GM19452 (cell line): Measurements from ENCODE around the gene TMPRSS12.
A peak's percentile ranks its signal among the peaks of the same experiment; 100 is the strongest.
"Not testable (repeated sequence)": the region's sequence is repeated elsewhere in the genome, so short reads cannot be mapped to it uniquely, and the experiment has no call there.

ENCODE experiments used
- ATAC-seq: cut with Tn5 transposase; IDR thresholded peaks from one replicate; pipeline ENCODE4 v1.9.1; 2021; ENCODE audit not compliant: unreplicated experiment

Gene TMPRSS12

DNA sequence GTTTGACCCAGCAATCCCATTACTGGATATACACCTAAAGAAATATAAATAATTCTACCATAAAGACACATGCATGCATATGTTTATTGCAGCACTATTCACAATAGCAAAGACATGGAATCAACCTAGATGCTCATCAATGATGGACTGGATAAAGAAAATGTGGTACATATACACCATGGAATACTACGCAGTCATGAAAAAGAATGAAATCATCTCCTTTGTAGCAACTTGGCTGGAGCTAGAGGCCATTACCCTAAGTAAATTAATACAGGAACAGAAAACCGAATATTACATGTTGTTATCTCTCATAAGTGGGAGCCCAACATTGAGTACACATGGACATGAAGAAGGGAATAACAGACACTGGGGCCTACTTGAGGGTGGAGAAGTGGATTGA, 13.0 kb downstream of the TMPRSS12 start:
- ATAC-seq, result not testable (repeated sequence)

DNA sequence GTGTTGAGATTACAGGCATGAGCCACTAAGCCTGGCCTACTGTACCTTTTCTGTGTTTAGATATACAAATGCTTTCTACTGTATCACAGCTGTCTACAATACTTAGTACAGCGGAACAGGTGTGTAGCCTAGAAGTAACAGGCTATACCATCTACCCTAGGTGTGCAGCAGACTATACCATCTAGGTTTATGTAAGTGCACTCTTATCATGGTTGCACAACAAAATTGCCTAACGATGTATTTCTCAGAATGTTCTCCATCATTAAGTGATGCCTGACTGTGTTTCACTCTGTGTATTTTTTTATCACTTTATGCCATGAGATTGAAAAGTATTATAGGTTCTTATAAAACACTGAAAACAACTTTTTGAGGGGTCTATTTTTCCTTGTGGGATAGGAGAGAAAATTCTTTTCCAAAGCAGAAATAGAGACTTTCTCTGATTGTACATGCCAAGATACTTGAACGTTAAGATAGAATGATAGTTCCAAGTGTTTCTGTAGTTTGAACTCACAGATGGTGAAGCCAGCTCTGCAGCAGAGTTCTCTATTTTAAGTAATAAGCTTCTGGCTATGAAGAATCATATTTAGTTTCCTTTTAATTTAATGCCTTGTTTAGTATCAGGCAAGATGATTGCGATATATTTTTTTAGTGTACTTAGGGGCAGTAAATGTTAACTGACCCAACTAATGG, 17.0 kb downstream of the TMPRSS12 start:
- ATAC-seq, result no peak

DNA sequence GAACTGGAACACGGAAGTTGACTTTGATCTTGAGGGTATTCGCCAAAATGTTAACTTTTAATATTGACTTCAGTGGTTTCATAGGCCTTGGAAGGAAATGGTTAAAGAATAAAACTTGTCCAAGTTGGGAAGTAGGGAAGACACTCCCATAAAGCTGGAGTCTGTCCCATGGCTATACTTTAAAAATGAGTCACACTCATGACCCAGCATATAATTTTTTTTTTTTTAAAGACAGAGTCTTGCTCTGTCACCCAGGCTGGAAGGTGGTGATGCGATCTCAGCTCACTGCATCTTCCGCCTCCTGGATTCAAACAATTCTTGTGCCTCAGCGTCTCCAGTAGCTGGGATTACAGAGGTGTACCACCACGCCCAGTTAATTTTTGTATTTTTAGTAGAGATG, 19.6 kb downstream of the TMPRSS12 start:
- no peak for ATAC-seq

DNA sequence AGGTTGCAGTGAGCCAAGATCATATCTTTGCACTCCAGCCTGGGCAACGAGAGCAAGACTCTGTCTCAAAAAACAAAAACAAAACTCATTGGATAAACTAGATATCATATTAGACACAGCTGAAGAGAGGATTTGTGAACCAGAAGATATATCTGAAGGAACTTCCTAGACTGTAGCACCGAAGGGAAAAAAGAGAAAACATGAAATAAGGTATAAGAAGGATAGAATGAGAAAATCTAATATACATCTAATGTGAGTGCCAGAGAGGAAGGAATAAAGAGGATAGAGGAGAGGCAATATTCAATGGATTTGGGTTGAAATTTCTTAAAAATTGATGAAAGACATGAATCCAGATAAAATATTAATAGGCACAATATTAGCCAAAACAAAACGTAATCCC, 22.5 kb downstream of the TMPRSS12 start:
- ATAC-seq, result no peak

DNA sequence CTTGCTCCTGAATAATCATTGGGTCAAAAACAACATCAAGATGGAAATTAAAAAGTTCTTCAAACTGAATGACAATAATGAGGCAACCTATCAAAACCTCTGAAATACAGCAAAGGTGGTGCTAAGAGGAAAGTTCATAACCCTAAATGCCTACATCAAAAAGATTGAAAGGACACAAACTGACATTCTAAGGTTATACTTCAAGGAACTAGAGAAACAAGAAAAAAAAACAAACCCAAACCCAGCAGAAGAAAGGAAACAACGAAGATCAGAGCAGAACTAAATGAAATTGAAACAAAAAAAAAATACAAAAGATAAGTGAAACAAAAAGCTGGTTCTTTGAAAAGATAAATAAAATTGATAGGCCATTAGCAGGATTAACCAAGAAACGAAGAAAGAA, 26.2 kb downstream of the TMPRSS12 start:
- ATAC-seq, result not testable (repeated sequence)

DNA sequence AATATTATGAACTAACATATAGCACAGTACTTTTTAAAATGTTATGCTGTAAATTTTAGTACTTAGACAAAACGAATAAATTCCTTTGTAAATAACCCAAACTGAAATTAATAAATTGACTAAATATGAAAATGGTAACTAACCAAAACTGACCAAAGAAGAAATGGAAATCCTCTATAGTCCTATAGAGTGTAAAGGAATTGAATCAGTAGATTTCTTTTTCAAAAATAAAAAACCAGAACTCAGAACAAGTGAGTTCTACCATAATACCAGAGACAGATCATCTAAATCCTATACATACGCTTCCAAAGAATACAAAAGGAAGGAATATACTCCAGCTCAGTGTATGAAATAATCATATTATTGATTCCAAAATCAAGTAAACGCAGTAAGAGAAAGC, 39.8 kb downstream of the TMPRSS12 start:
- no peak for ATAC-seq

DNA sequence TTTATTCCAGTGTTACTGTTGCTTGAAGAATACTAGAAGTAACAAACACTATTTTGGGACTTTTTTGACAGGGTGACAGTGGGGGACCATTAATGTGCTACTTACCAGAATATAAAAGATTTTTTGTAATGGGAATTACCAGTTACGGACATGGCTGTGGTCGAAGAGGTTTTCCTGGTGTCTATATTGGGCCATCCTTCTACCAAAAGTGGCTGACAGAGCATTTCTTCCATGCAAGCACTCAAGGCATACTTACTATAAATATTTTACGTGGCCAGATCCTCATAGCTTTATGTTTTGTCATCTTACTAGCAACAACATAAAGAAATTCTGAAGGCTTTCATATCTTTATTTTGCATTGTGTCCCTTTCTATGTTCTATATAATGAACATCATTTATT, 44.5 kb downstream of the TMPRSS12 start:
- ATAC-seq, result no peak

DNA sequence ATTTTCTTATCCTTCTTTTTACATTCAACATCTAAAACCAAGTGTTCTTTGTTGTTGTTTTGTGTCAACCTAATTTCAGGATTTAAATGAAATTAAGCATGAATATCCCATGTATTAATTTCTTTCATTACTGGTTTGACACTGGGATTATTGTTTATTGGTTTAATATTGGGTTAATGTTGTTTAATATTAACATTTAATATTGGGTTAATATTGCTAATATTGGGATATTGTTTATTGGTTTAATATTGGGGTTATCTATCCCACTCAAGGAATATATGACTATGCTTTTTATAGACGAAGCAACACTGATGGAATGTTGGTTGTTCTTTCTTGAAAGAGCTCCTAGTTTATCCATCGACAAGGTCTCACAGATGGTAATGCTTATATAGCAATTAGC, 45.9 kb downstream of the TMPRSS12 start:
- no peak for ATAC-seq

DNA sequence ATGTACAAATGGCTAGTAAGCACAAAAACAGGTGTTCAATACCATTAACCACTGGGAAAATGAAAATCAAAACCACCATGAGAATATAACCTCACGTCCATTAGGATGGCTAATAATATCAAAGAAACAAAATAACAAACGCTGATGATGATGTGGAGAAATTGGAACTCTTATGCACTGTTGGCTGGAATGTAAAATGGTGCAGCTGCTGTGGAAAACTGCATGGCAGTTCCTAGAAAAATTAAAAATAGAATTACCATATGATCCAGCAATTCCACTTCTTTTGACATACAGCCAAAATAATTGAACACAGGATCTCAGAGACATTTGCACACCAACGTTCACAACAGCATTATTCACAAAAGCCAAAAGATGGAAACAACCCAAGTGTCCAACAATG, 51.5 kb downstream of the TMPRSS12 start:
- ATAC-seq, result no peak

DNA sequence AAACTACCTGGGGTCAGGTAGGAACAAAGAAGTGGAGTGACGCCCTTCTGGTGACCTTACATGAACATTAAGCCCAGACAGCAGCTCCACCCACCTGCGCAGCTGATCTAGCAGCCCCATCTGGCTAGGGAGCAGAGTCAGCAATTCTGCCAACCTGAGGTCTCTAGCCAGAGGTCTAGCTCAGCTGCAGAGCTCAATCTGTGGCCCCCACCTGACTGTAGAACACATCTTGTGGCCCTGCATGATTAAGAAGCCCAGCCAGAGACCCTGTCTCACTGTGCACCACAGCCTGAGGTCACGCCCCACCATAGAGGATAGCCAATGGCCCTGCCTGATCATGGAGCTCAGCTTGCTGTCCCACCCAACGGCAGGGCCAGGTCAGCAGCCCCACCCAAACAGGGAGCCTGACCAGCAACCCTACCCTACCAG, 59.0 kb downstream of the TMPRSS12 start:
- no peak for ATAC-seq

DNA sequence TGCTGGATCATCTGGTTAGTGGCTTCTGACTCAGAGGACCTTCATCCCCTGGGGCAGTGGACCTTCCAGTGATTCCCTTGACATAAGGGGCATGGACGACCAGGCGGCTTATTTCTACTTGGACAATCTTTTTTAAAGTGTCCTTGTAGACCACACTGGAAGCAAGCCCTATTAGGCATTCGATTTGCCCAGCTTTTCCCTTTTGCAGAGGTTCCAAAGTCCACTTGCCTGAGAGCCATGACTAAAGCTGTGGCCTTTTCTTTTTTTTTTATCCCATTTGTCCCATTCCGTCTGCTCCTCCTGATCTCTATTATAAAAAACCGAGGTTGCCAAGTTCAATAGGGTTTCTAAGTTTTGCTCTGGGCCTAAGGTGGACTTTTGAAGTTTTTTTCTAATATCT, 65.8 kb downstream of the TMPRSS12 start:
- not testable (repeated sequence) for ATAC-seq

DNA sequence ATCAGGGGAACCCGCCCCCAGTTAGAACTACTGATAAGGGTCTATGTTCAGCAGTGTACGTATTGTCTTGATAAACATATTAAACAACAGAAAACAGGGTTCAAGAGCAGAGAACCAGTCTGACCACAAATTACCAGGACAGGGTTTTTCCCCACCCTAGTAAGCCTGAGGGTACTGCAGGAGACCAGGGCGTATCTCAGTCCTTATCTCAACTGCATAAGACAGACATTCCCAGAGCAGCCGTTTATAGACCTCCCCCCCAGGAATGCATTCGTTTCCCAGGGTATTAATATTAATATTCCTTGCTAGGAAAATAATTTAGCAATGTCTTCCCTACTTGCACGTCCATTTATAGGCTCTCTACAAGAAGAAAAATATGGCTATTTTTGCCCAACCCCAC, 69.6 kb downstream of the TMPRSS12 start:
- ATAC-seq, result not testable (repeated sequence)

DNA sequence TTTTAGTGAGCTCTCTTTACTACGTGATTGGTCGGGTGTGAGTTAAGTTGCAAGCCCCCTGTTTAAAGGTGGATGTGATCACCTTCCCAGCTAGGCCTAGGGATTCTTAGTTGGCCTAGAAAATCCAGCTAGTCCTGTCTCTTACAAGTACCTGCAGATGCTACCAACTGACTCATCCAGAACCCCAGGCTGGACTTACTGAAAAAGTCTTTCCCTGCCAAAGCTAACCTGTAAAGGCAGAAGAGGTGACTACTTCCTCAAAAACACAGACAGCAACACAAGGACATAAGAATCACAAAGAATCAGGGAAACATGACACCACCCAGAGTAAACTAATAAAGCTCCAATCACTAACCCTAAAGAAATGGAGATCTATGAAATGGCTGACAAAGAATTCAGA, 70.5 kb downstream of the TMPRSS12 start:
- ATAC-seq, result no peak

DNA sequence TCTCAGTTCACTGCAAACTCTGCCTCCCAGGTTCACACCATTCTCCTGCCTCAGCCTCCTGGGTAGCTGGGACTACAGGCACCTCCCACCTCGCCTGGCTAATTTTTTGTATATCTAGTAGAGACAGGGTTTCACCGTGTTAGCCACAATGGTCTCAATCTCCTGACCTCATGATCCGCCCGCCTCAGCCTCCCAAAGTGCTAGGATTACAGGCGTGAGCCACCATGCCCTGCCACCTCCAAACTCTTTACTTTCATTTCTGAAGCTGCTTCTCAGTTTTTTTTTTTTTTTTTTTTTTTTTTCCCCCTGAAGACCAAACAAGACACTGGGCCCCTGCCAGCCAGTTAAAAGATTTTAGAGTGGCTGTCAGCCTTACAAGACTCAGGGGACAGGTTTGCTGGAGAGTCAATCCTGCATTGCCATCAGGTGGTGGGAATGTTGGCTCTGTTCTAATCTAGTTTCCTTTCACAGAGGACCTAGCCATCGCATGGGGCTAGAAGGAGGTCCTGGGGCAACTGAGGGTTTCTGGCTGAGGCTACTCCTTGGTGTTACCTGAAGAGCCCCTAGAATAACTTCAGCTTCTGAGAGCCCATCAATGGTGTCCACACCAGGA, 72.3 kb downstream of the TMPRSS12 start:
- no peak for ATAC-seq

DNA sequence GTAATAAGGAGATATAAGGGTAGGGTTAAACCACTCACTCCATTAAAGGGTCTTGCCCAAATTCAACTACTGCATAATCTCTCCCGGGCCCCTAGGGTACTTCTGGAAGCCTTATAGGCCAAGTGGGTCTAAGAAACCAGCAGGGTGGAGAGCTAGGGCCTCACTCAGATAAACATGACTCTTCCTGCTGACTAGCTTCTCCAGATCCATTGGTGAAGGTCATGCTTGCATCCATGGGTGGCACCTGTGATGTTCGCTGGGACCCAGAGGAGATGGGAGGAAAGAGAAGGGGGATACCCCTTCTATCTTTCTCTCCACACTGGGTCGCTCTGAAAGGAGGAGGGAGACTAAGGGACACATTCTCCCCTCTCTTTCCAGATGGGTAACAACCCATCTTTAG, 73.6 kb downstream of the TMPRSS12 start:
- no peak for ATAC-seq

DNA sequence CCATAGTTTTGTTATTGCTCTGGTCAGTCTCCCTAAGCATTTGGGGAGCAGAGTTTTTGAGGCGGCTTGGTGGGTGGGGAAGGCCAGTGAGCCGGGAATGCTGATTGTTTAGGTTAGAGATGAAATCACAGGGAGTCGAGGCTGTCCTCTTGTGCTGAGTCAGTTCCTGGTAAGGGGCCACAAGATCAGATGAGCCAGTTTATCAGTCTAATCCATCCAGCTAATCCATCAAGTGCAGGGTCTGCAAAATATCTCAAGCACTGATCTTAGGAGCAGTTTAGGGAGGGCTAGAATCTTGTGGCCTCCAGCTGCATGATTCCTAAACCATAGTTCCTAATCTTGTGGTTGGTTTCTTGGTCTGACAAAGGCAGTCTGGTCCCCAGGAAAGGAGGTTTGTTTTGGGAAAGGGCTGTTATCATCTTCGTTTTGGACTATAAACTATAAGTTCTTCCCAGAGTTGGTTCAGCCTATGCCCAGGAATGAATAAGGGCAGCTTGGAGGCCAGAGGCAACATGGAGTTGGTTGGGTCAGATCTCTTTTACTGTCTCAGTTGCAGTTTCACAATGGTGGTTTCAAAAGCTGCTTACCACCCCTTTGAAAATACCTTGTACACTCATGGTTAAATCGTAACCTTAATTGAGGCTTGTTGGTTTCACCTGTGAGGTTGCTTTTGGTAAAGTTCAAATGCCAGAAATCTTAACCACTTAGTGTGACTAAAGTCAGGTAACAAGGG, 76.0 kb downstream of the TMPRSS12 start:
- no peak for ATAC-seq

DNA sequence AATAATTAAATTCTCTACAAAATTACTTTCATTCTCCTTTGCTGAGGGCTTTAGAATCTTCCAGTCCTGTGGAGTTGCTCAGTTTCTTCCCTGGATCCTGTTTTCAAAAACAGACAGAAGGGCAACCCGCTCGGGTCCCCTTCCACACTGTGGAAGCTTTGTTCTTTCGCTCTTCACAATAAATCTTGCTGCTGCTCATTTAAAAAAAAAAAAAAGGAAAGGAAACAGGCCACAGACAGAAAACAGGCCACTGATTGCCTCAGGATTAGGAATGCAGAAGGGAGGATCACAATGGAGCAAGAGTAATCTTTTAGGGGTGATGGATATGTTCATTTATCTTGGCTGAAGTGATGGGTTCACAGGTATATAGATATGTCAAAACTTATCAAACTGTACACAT, 80.1 kb downstream of the TMPRSS12 start:
- ATAC-seq, result no peak

DNA sequence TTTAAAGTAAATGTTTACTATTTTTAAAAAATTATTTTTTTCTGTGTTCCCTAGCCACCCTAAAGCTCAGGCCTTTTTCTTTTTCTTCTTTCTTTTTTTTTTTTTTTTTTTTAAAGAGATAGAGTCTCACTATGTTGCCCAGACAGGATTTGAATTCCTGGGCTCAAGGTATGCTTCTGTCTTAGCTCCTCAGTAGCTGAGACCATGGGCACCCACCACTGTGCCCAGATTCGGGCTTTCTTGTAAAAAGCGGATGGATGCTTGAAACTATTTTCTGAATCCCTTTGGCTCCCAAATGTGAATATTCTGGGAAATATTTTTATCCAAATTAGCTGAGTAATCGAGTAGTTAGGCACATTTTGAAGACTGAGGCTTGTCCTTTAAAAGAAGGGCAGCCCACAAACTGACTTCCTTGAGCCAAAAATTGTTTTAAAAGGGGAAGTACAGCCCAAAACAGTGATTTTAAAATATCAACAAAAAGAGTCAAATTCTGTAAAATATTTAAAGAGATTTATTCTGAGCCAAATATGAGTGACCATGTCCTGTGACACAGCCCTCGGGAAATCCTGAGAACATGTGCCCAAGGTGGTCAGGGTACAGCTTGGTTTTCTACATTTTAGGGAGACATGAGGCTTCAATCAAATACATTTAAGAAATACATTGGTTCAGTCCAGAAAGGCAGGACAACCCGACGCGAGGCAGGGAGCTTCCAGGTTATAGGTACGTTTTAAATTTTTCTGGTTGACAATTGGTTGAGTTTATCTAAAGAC, 80.8 kb downstream of the TMPRSS12 start:
- ATAC-seq, result no peak

DNA sequence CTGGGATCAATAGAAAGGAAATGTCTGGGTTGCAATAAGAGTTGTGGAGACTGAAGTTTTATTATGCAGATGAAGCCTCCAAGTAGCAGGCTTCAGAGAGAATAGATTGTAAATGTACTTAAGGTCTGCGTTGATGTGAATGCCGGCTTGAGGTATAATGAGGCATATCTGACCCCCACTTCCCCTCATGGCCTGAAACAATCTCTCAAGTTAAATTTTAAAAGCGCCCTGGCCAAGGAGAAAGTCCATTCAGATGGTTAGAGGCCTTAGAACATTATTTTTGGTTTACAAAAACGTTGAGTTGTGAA, 81.4 kb downstream of the TMPRSS12 start:
- no peak for ATAC-seq

DNA sequence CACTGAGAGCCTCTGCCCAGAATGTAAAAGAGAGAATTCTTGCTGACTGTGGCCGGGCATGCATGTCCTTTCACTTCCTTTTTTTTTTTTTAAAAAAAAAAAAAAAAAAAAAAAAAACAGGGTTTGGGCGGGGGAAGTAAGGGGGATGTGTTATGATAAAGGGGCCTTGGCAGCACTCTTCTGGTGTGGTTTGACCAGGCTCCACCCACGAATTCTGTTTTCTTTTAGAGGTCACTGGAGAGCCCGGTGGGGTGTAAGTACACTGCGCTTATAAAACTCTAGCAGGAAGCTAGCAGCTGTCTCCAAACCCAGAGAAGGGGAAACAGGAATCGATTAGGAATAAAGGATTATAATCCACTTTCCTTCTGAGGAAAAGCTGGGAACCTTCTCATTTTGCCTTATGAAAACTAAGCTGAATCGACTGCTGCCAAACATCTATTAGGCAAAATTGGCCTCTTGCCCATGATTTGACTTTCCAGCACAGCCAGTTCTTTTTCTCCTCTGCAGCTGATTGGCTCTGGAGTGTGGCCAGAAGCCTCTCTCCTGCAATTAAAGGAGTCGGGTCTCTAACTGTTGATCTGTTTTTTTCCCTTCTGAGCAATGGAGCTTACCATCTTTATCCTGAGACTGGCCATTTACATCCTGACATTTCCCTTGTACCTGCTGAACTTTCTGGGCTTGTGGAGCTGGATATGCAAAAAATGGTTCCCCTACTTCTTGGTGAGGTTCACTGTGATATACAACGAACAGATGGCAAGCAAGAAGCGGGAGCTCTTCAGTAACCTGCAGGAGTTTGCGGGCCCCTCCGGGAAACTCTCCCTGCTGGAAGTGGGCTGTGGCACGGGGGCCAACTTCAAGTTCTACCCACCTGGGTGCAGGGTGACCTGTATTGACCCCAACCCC, 82.0 kb downstream of the TMPRSS12 start:
- peak; percentile 74 for ATAC-seq

DNA sequence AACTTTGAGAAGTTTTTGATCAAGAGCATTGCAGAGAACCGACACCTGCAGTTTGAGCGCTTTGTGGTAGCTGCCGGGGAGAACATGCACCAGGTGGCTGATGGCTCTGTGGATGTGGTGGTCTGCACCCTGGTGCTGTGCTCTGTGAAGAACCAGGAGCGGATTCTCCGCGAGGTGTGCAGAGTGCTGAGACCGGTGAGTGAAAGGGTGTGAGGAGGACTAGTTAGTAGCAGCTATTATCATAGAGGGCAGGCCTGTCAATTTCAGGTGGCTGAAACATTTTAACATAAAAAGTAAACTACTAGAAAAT, 82.6 kb downstream of the TMPRSS12 start:
- no peak for ATAC-seq
